Measurements from ENCODE around the gene TPD52L1.
"Not testable (repeated sequence)": the region's sequence is repeated elsewhere in the genome, so short reads cannot be mapped to it uniquely, and the experiment has no call there.

TPD52L1 gene

GRCh38 chr6:125277838-125278237 lies 124.3 kb downstream of the TPD52L1 start:
- no peak for DNase-seq

- no peak for DNase-seq
Observed at GRCh38 chr6:125279961-125280360, 126.4 kb downstream of the TPD52L1 start.

GRCh38 chr6:125280370-125281035 lies 126.9 kb downstream of the TPD52L1 start:
- DNase-seq, result not testable (repeated sequence)

- not testable (repeated sequence) for DNase-seq
Observed at GRCh38 chr6:125282470-125282869, 128.9 kb downstream of the TPD52L1 start.

- DNase-seq, result no peak
Observed at GRCh38 chr6:125285353-125285752, 131.8 kb downstream of the TPD52L1 start.

- no peak for DNase-seq
Observed at GRCh38 chr6:125285936-125286335, 132.4 kb downstream of the TPD52L1 start.

GRCh38 chr6:125287718-125288117 lies 134.1 kb downstream of the TPD52L1 start:
- no peak for DNase-seq

- no peak for DNase-seq
Observed at GRCh38 chr6:125293587-125293986, 140.0 kb downstream of the TPD52L1 start.

- no peak for DNase-seq
Observed at GRCh38 chr6:125294036-125294435, 140.5 kb downstream of the TPD52L1 start.

GRCh38 chr6:125294925-125295324 lies 141.4 kb downstream of the TPD52L1 start:
- DNase-seq, result no peak

- no peak for DNase-seq
Observed at GRCh38 chr6:125296471-125296870, 142.9 kb downstream of the TPD52L1 start.

- DNase-seq, result no peak
Observed at GRCh38 chr6:125299257-125299656, 145.7 kb downstream of the TPD52L1 start.

GRCh38 chr6:125300992-125301434 lies 147.4 kb downstream of the TPD52L1 start:
- DNase-seq, result no peak

GRCh38 chr6:125301435-125302391 lies 148.1 kb downstream of the TPD52L1 start, which contains the start of gene HDDC2:
Gene HDDC2, minus strand, starts transcription at chr6:125301967. Its CDS starts 35 bp downstream, at chr6:125301932.
- DNase-seq, result peak; percentile 83

GRCh38 chr6:125302840-125303511 lies 149.4 kb downstream of the TPD52L1 start:
- no peak for DNase-seq

GRCh38 chr6:125303512-125303854 lies 149.9 kb downstream of the TPD52L1 start:
- DNase-seq, result no peak

- no peak for DNase-seq
Observed at GRCh38 chr6:125304970-125305660, 151.5 kb downstream of the TPD52L1 start.

GRCh38 chr6:125306756-125307149 lies 153.2 kb downstream of the TPD52L1 start:
- DNase-seq, result no peak

- DNase-seq, result no peak
Observed at GRCh38 chr6:125307150-125307838, 153.7 kb downstream of the TPD52L1 start.

- no peak for DNase-seq
Observed at GRCh38 chr6:125307964-125308615, 154.5 kb downstream of the TPD52L1 start.

- DNase-seq, result no peak
Observed at GRCh38 chr6:125310994-125311649, 157.5 kb downstream of the TPD52L1 start.

Data from left hindlimb (tissue), 1 donor.